ENCODE data around the gene B3GALT5.

B3GALT5 gene

GRCh38 chr21:39694750-39695149 lies 82.0 kb downstream of the B3GALT5 start:
- DNase-seq (ENCODE audit: low read depth in 3 of 3, low spot score in 1 of 3), result no peak

- no peak for DNase-seq (ENCODE audit: low read depth in 3 of 3, low spot score in 1 of 3)
Measured at GRCh38 chr21:39696196-39696595, 83.5 kb downstream of the B3GALT5 start.

- no peak for DNase-seq (ENCODE audit: low read depth in 3 of 3, low spot score in 1 of 3)
Measured at GRCh38 chr21:39696618-39697017, 83.9 kb downstream of the B3GALT5 start.

- no peak for DNase-seq (ENCODE audit: low read depth in 3 of 3, low spot score in 1 of 3)
Measured at GRCh38 chr21:39700318-39700717, 87.6 kb downstream of the B3GALT5 start.

- no peak for DNase-seq (ENCODE audit: low read depth in 3 of 3, low spot score in 1 of 3)
Measured at GRCh38 chr21:39703578-39703977, 90.8 kb downstream of the B3GALT5 start.

GRCh38 chr21:39705849-39706248 lies 93.1 kb downstream of the B3GALT5 start:
- DNase-seq (ENCODE audit: low read depth in 3 of 3, low spot score in 1 of 3), result no peak

- no peak for DNase-seq (ENCODE audit: low read depth in 3 of 3, low spot score in 1 of 3)
Measured at GRCh38 chr21:39707316-39707715, 94.6 kb downstream of the B3GALT5 start.

- no peak for DNase-seq (ENCODE audit: low read depth in 3 of 3, low spot score in 1 of 3)
Measured at GRCh38 chr21:39710866-39711265, 98.1 kb downstream of the B3GALT5 start.

- no peak for DNase-seq (ENCODE audit: low read depth in 3 of 3, low spot score in 1 of 3)
Measured at GRCh38 chr21:39712273-39712672, 99.5 kb downstream of the B3GALT5 start.

- DNase-seq (ENCODE audit: low read depth in 3 of 3, low spot score in 1 of 3), result no peak
Measured at GRCh38 chr21:39712976-39713375, 100.2 kb downstream of the B3GALT5 start.

- no peak for DNase-seq (ENCODE audit: low read depth in 3 of 3, low spot score in 1 of 3)
Measured at GRCh38 chr21:39713905-39714304, 101.2 kb downstream of the B3GALT5 start.

- DNase-seq (ENCODE audit: low read depth in 3 of 3, low spot score in 1 of 3), result no peak
Measured at GRCh38 chr21:39714331-39714730, 101.6 kb downstream of the B3GALT5 start.

- peak in 1 of 3 donors; percentile 4 for DNase-seq (ENCODE audit: low read depth in 3 of 3, low spot score in 1 of 3)
Measured at GRCh38 chr21:39715804-39716397, 103.2 kb downstream of the B3GALT5 start.

GRCh38 chr21:39720126-39720778 lies 107.5 kb downstream of the B3GALT5 start:
- no peak for DNase-seq (ENCODE audit: low read depth in 3 of 3, low spot score in 1 of 3)

- DNase-seq (ENCODE audit: low read depth in 3 of 3, low spot score in 1 of 3), result no peak
Measured at GRCh38 chr21:39721885-39722284, 109.1 kb downstream of the B3GALT5 start.

Data from stimulated activated CD4-positive, alpha-beta T cell treated with anti-CD3 and anti-CD28 coated beads, TNF-alpha, amount 100 ng/mL, for 1 hour (primary cell).